AG04449 (cell line): ENCODE data around the gene DNAJC22.
"Not testable (repeated sequence)": the region's sequence is repeated elsewhere in the genome, so short reads cannot be mapped to it uniquely, and the experiment has no call there.

Experiments
- CTCF ChIA-PET: fragments of 350-600 bp; formaldehyde crosslinking; extraction: SDS; loops from one replicate; lab custom pipeline; 2021; ENCODE audit warnings: antibody characterized with exemption; lab: Yijun Ruan, JAX
- POLR2A ChIA-PET: fragments of 400-600, 350-600 bp; formaldehyde crosslinking; extraction: SDS; loops from one replicate; lab custom pipeline; 2020; ENCODE audit warnings: antibody characterized with exemption, inconsistent platforms; lab: Yijun Ruan, JAX
- DNase-seq: peaks from one replicate; pipeline ENCODE4 v3.0.0-alpha.2; 2010; ENCODE audit warnings: low read depth, low spot score
- H3K4me3 ChIP-seq: 2 replicates; pipeline ENCODE4 v1.5.1; 2011; ENCODE audit warnings: low read depth, mild to moderate bottlenecking, control low read depth, low read length
- TF ChIP-seq, protein P1 (sequence below): IDR thresholded peaks from one replicate; pipeline ENCODE4 v1.5.1; 2011; ENCODE audit warnings: mild to moderate bottlenecking, moderate library complexity, low read length, control low read depth, inconsistent platforms; ENCODE audit not compliant: insufficient read depth; ENCODE audit errors: missing control alignments

DNAJC22 gene

DNA sequence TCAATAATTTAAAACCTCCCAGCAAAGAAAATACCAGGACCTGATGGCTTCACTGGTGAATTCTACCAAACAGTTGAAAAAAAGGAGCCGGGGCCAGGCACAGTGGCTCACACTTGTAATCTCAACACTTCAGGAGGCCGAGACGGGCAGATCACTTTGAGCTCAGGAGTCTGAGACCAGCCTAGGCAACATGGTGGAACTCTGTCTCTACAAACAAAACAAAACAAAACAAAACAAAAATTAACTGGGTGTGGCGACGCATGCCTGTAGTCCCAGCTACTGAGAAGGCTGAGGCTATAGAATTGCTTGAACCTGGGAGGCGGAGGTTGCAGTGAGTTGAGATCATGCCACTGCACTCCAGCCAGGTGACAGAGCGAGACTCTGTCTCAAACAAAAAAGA is 37.3 kb upstream of the DNAJC22 start:
- ChIA-PET POLR2A (no interaction called here), CTCF (interaction anchor here (0.6 to 1.3 kb wide), 4 partner anchors 9 to 22 kb away, joined by 3 read pairs; no protein-coding TSS in a partner anchor)
- DNase-seq = no peak
- TF ChIP-seq, protein P1, sequence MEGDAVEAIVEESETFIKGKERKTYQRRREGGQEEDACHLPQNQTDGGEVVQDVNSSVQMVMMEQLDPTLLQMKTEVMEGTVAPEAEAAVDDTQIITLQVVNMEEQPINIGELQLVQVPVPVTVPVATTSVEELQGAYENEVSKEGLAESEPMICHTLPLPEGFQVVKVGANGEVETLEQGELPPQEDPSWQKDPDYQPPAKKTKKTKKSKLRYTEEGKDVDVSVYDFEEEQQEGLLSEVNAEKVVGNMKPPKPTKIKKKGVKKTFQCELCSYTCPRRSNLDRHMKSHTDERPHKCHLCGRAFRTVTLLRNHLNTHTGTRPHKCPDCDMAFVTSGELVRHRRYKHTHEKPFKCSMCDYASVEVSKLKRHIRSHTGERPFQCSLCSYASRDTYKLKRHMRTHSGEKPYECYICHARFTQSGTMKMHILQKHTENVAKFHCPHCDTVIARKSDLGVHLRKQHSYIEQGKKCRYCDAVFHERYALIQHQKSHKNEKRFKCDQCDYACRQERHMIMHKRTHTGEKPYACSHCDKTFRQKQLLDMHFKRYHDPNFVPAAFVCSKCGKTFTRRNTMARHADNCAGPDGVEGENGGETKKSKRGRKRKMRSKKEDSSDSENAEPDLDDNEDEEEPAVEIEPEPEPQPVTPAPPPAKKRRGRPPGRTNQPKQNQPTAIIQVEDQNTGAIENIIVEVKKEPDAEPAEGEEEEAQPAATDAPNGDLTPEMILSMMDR = no peak
- H3K4me3 ChIP-seq = no peak overlapping the region

DNA sequence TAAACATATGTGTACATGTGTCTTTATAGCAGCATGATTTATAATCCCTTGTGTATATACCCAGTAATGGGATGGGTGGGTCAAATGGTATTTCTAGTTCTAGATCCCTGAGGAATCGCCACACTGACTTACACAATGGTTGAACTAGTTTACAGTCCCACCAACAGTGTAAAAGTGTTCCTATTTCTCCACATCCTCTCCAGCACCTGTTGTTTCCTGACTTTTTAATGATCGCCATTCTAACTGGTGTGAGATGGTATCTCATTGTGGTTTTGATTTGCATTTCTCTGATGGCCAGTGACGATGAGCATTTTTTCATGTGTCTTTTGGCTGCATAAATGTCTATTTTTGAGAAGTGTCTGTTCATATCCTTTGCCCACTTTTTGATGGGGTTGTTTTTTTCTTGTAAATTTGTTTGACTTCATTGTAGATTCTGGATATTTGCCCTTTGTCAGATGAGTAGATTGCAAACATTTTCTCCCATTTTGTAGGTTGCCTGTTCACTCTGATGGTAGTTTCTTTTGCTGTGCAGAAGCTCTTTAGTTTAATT is 36.2 kb upstream of the DNAJC22 start:
- POLR2A ChIA-PET = not testable (repeated sequence)

DNA sequence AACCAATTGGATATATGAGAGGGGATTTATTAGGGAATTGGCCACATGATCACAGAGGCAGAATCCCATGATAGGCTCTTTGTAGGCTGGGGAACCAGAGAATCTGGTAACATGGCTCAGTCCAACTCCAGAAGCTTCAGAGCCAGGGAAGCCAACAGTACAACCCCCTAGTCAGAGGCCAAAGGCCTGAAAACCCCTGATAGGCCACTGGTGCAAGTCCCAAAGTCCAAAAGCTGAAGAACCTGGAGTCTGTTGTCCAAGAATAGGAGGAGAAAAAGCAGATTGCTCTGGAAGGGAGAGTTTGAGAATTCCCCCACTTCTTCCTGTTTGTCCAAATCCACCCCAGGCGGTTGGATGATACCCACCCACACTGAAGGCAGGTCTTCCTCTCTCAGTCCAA is 31.9 kb upstream of the DNAJC22 start:
- TF ChIP-seq, protein P1 = no peak
- POLR2A ChIA-PET = interaction anchor here (0.7 kb wide), 1 partner anchor 21 kb away, joined by 5 read pairs; no protein-coding TSS in a partner anchor
- CTCF ChIA-PET = interaction anchor here (1.2 to 2.2 kb wide), 2 partner anchors 32 to 43 kb away, joined by 4 to 8 read pairs; partner anchors contain the start of gene DNAJC22
- H3K4me3 ChIP-seq = no peak overlapping the region
- no peak for DNase-seq

More for the DNA sequence above, 36.2 kb upstream of the DNAJC22 start:
- DNase-seq, CTCF ChIA-PET, H3K4me3 ChIP-seq: not testable (repeated sequence)

DNA sequence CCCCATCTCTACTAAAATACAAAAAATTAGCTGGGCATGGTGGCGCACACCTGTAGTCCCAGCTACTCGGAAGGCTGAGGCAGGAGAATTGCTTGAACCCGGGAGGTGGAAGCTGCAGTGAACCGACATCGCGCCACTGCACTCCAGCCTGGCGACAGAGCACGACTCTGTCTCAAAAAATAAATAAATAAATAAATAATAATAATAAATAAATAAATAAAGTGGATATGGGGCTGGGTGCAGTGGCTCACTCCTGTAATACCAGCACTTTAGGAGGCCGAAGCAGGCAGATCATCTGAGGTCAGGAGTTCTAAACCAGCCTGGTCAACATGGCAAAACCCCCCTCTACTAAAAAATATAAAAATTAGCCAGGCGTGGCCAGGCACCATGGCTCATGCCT is 29.6 kb upstream of the DNAJC22 start:
- POLR2A ChIA-PET, H3K4me3 ChIP-seq, CTCF ChIA-PET, DNase-seq: not testable (repeated sequence)

DNA sequence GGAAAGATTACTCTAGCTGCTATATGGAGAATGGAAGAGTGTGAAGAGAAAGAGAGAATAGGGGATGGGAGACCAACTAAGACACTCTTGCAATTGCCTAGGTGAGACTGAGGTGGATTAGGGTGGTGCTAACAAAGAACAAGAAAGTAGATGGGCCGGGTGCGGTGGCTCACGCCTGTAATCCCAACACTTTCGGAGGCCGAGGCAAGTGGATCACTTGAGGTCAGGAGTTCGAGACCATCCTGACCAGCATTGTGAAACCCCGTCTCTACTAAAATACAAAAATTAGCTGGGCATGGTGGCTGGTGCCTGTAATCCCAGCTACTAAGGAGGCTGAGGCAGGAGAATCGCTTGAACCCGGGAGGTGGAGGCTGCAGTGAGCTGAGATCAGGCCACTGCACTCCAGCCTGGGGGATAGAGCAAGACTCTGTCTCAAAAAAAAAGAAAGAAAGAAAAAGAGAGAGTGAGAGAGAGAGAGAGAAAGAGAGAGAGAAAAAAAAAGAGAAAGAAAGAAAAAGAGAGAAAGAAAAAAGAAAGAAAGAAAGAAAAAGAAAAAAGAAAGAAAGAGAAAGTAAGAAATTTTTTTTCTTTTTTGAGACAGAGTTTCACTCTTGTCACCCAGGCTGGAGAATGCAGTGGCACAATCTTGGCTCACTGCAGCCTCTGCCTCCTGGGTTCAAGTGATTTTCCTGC is 26.1 kb upstream of the DNAJC22 start:
- H3K4me3 ChIP-seq, DNase-seq, POLR2A ChIA-PET: not testable (repeated sequence)
- CTCF ChIA-PET = interaction anchor here (0.7 to 6.5 kb wide), 4 partner anchors 11 to 32 kb away, joined by 3 to 89 read pairs (median 4); partner anchors contain the start of gene C1QL4

DNA sequence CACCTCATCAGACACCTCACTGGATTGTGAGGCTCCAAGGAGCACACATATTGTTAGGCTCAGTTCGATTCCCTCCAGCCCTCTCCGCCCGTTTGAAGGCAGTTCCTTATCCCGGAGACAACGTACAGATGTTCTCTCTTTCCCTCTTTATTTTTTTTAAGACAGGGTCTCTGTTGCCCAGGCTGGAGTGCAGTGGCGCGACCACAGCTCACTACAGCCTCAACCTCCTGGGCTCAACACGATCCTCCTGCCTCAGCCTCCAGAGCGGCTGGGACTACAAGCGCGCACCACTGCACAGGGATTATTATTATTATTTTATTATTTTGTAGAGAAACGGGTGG is 24.4 kb upstream of the DNAJC22 start:
- POLR2A ChIA-PET = interaction anchor here (0.5 to 1.2 kb wide), 6 partner anchors 9 to 419 kb away, joined by 3 to 5 read pairs (median 4); partner anchors contain the start of gene TMBIM6

DNA sequence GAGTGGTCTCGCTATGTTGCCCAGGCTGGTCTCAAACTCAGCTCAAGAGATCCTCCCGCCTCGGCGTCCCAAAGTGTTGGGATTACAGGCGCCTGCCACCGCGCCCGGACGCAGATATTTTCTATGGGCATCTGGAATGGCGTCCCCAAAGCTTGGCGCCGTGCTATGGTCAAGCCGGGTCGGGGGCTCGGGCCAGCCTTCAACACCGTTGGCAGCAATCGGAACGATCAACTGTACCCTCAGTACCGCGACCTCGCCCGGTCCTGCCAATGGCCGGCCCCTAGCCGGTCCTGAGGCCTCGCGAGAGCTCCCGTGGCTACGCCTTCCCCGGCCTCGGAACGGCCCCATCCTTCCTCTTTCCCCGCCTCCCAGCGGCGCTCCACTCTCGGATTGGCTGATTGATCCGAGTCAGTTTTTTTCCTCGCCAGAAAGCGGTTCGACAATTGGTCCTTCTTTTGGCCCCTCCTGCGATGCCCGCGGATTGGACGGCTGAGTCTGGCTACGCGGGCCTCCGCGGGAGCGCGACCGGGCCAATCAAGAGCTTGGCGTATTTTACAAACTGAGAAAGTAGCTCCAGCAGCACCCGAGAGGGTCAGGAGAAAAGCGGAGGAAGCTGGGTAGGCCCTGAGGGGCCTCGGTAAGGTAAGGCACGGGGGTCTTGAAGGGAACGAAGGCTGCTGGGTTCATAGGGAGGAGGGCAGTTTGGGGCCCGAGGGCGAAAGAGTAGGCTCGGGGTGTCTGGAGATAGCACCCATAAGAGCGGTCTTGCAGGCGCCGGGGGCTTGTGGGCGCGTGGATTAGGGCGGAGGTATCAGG is 23.8 kb upstream of the DNAJC22 start, which contains the start of gene TROAP:
TROAP (plus strand) TSS at position 548 of the 816 bp plus-strand sequence. CDS start 354 bp downstream, outside the sequence.
- POLR2A ChIA-PET = interaction anchor here (0.5 to 1.2 kb wide), 8 partner anchors 9 to 418 kb away, joined by 3 to 5 read pairs (median 4); partner anchors contain the start of gene TMBIM6
- peak; percentile 80 for DNase-seq
- CTCF ChIA-PET = interaction anchor here (1.2 to 6.5 kb wide), 9 partner anchors 12 to 257 kb away, joined by 3 to 89 read pairs (median 11); partner anchors contain the start of genes C1QL4 and DNAJC22

More for the DNA sequence above, 24.4 kb upstream of the DNAJC22 start:
- CTCF ChIA-PET = interaction anchor here (1.2 to 6.5 kb wide), 9 partner anchors 13 to 258 kb away, joined by 3 to 89 read pairs (median 11); partner anchors contain the start of genes C1QL4 and DNAJC22
- DNase-seq = no peak
- TF ChIP-seq, protein P1 = no peak
- peak overlapping the region; percentile 75 for H3K4me3 ChIP-seq

More for the DNA sequence above, 23.8 kb upstream of the DNAJC22 start, which contains the start of gene TROAP:
- peak within 1 kb of the TSS; percentile 78 for H3K4me3 ChIP-seq
- TF ChIP-seq, protein P1 = no peak
